ENCODE measurements around the gene NPW.

DNA sequence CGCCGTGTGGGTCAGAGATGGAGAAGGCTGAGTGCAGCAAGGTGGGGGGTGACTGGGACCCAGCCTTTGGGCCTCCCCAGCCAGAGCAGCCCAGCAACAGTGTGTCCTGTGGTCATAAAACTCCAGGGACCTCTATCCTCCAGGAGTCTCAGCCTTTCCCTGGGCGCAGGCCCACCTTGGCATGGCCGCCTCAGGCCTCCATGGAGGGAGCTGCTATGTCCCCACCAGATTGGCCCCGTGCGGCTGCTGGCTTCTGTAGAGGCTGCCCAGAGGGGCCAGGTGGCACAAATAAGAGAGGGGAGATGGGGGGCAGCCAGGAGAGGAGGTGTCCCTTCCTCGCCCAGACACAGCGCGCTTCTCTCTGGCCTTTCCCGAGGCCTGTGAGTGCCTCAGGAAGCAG, 32.4 kb upstream of the NPW start:
- TF ChIP-seq, protein P1, sequence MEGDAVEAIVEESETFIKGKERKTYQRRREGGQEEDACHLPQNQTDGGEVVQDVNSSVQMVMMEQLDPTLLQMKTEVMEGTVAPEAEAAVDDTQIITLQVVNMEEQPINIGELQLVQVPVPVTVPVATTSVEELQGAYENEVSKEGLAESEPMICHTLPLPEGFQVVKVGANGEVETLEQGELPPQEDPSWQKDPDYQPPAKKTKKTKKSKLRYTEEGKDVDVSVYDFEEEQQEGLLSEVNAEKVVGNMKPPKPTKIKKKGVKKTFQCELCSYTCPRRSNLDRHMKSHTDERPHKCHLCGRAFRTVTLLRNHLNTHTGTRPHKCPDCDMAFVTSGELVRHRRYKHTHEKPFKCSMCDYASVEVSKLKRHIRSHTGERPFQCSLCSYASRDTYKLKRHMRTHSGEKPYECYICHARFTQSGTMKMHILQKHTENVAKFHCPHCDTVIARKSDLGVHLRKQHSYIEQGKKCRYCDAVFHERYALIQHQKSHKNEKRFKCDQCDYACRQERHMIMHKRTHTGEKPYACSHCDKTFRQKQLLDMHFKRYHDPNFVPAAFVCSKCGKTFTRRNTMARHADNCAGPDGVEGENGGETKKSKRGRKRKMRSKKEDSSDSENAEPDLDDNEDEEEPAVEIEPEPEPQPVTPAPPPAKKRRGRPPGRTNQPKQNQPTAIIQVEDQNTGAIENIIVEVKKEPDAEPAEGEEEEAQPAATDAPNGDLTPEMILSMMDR (conservative IDR thresholded peaks at IDR 0.05; ENCODE audit: low read length): no peak
- TF ChIP-seq EZH2phosphoT487 (IDR thresholded peaks at IDR 0.05; ENCODE audit: borderline replicate concordance, low read depth, low read length): no peak

Measured in OCI-LY7 (cell line).